HG03432 (cell line): ENCODE measurements around the gene PELI1.

Experiments
- ATAC-seq: cut with Tn5 transposase; IDR thresholded peaks from one replicate; pipeline ENCODE4 v1.9.1; 2021; ENCODE audit warnings: mild to moderate bottlenecking, moderate library complexity; ENCODE audit not compliant: unreplicated experiment

Gene PELI1

DNA sequence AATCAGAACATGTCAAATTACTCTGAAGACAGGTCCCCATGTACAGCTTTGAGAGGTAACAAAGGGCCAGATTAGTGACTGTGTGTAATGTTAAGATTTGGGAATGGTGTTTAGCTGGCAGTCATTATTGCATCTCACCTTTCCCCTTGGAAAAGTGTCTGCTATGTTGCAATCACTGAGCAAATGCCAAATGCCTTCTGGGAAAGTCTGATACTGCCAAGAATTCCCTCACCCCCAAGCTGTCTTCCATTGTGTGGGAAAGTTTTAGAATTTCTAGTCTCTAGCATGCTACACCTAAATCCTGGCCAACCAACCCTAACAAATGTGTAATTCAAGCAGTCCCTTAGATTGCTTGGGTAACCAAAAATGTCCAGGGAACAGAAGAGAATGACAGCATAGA, 13.6 kb upstream of the PELI1 start:
- ATAC-seq, result no peak

- ATAC-seq, result no peak
Observed at GRCh38 chr2:64153811-64154210, 9.6 kb upstream of the PELI1 start.

DNA sequence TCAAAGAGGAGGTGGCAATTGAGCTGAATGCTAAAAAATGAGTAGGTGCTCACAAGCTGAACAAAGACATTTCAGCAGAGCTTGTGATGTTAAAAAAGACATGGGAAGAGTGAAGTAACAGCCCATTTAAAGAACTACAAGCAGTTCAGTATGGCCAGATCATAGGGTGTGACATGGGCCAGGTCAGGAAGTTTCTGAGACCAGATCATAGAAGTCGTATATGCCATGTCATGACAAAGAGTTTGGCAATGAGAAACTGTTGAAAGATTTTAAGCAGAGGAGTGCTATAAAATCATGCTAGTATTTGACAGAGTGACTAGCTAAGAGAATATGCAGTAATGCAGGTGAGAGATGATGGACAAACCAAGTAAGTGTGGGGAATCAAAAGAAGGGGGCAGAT, 7.3 kb upstream of the PELI1 start:
- no peak for ATAC-seq

DNA sequence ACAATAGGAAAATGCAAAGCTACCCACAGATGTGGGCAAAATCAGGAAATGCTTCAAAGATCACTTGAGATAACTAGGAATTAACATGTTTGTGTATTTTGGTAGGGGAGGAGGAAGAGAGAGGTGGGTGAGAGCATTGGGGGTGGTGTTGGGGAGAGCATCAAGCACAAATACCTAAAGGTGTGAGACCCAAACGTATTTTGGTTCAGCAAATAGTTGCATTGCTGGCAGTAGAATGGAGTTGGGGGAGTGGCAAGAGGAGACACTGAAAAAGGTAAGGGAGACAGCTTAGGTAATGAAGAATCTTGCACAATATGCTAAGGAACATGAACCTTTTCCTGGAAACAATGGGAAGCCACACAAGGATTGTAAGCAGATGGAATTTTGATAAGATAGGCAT, 1.5 kb upstream of the PELI1 start:
- ATAC-seq, result no peak

DNA sequence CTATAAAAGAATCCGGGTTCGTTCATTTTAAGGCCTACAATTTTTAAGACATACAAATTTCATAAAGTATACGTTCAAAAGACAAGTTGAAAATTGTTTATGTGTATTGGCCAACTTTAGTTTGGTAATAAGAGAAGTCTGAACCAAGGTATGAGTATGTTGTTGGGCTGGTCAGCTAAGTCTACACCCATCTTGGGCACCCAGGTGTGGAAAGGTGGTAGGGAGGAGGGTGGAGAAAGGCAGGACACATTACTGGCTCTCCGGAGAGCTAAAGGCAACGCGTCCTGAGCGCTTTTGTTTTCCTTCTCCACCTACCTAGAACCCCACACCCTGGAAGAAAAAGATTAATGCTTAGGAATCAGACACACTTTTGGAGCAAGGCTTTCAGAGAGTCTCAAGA, 899 bp upstream of the PELI1 start:
- no peak for ATAC-seq

GRCh38 chr2:64143169-64144056, 807 bp downstream of the PELI1 start:
- peak; percentile 19 for ATAC-seq

- no peak for ATAC-seq
Observed at GRCh38 chr2:64142741-64143168, 1.5 kb downstream of the PELI1 start.

DNA sequence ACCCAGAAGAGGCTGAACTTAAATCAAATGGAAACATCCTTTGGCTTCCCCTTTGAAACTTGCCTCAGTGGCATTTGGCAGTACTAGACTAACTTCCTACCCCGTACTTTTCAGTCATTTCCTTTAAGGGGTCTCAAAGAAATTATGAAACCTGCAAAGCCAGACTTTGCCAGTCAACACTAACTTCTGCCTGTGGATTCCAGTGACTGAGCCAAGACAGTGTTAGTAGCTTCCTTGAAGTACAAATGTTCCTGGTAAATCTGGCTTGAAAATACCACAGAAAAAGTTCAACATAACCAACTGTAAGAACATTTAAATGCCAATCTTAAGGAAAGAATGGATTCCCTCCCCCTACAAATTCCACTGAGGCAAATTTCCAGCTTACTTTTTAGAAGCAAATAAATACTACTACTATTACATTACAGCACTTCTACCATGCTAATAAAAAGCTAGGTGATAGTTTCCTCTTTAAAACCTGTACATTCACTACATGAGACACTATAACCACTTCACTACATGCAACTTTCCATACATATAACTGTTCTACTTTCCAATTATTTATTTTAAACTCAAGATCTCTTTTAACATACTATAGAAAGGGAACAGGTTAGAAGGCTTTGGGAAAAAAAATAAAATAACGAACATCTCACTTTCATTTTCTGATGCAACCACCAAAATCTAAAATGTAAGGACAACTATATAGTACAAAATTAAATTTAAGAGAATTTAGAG, 2.4 kb downstream of the PELI1 start:
- no peak for ATAC-seq

GRCh38 chr2:64140665-64141200, 3.5 kb downstream of the PELI1 start:
- no peak for ATAC-seq

DNA sequence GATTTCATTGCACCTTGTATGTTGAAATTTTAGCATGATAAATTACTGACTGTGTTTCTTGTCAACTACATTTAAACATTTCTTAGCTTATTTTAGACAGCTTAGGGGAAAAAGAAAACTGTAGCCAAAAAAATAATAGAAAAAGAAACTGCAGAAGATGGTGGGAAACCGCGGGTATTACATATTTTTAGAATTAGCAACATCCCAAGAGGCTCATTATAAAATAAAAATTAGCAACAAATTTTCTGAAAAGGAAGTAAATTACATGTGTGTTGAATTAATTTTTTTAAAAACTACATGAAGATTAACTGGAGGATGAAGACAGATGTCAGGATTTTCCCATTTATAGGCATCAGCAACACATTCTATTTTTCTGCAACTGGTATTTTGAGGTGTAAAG, 4.3 kb downstream of the PELI1 start:
- ATAC-seq, result no peak

- no peak for ATAC-seq
Observed at GRCh38 chr2:64137996-64138395, 6.2 kb downstream of the PELI1 start.

DNA sequence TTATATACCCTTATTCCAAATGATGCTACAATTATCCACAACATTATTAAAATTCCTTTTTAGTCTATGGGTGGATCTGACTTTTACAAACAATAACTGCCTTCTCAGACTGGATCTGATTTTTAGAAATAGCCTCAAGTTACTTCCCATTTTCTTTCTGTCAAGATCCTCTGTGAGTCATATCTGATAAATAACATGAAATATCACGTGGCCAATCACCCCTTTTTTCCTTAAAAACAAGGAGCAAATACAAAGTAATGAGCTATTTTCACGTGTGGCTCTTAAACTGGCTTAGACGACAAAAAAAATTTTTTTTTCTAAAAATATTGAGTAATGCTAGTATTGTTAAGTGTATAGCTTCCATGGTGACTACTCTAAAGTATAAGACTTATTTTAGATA, 6.7 kb downstream of the PELI1 start:
- ATAC-seq, result no peak

GRCh38 chr2:64135421-64135820, 8.8 kb downstream of the PELI1 start:
- ATAC-seq, result no peak

DNA sequence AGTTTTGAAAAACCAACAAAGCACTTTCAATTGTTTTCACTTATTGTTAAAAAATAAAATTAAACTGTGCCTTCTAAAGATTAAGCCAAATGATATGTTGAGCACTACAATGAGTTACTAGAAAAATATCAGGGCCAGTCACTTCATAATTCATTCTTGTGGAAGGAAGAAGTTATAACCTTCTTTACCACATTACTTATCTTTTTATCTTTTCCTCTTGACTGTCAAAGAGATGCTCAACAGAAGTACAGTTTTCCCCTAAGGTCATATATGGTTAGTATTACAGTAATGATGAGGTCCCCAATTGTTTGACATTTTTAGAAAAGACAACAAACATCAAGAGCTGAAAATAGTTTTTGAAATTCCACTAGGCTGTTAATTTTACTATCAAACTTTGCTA, 9.4 kb downstream of the PELI1 start:
- no peak for ATAC-seq

DNA sequence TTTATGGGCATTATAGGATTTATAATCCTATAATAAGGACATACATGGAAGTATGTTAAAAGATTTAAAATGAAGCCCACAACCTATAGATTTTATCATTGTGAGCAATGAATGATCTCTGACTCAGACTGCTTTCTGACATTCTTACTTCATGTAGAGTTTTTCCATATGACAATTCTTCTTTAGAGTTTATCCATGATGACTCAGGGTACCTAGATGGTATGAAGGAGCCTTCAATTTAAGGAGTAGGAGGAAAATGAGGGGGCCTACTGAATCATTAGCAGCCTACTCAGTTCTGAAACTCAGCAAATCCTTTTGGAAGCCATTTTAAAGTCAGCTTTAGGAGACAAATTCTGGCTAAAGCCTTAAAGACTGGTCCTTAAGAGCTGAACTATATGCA, 10.4 kb downstream of the PELI1 start:
- ATAC-seq, result no peak

DNA sequence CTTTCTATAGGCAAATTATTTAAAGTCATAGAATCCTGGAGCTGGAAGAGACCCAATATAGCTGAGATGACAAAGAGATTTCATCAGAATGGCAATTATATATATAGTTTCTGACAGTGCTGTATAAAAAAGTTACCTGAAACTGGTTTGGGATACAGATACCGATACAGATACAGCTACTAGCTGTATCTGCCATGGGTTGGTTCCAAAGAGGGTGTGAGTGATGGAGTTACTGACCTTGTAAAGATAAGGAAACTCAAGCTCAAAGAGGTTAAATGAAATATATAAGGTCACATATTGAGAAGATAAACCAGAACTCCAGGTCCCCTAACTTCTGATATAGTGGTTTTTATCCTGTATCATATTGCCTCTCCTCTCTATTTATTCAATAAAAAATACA, 10.9 kb downstream of the PELI1 start:
- ATAC-seq, result no peak

DNA sequence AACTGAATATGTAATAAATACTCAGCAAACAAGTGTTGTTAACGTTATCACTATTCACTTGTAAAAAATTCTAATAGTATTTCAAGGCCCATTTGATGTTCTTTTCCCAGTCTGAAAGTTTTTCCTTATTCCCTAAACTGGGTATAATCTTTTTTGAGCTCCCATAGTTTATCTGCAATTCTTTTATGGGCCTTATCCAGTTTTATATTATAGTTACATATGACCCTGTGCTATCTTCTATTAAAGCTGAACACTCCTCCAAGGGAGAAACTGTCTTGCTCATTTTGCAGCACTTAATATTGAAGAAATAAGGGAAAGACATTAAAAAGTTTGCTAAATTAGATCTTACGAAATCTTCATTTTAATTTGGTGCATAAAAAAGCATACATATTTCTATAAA, 13.9 kb downstream of the PELI1 start:
- no peak for ATAC-seq

DNA sequence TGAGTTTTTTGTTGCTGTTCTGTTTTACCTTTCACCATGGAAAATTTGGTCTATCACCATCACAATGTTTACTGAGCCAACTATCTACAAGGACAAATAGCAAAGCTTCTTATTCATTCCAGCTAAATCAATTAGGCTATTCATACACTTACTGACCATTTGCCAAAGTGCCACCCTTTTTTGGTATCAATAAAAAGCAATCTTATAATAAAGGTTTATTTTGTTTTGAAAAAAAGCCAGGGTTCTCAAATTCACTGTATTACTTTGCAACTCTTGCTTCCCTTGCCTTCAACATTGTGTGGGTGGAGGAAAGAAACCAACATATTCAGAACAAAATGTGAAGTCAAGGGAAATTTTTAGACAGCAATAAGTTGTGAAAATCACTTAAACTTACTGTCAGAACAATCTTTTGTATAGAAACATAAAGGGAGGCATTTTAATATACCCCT, 15.3 kb downstream of the PELI1 start:
- ATAC-seq, result no peak

DNA sequence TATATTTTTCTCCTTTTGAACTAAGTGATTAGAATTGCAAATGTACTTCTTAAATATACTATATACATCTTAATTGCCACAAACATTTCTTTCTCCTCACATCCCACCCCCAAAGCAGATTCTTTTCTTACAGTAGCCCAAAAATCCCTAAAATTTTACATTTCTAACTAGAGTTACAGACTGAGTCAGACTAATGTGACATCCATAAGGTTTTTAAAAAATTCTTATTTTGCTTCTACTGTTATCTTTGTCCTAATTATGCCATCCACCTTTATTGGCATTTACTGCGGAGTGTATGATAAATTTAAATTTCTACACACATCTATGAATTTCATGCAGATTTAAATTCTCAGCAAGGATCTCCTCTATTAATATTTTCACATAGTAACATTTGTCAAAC, 15.8 kb downstream of the PELI1 start:
- ATAC-seq, result no peak

- ATAC-seq, result no peak
Observed at GRCh38 chr2:64127119-64127518, 17.1 kb downstream of the PELI1 start.

- no peak for ATAC-seq
Observed at GRCh38 chr2:64126601-64127000, 17.6 kb downstream of the PELI1 start.

- no peak for ATAC-seq
Observed at GRCh38 chr2:64124571-64124970, 19.6 kb downstream of the PELI1 start.
